Ovary (tissue), 3 donors: Measurements from ENCODE around the gene LBX2.

Experiments used
- CTCF ChIP-seq, 3 donors: fragments of 450-650 bp in 2 of 3; fragments of 200-600 bp in 1 of 3; IDR thresholded peaks; one replicate each; pipeline versions ENCODE4 v1.5.1 to v1.8.0; 2016 to 2022; ENCODE audit warnings: antibody characterized with exemption in 3 of 3, mild to moderate bottlenecking in 1 of 3
- EP300 ChIP-seq: sonication (generic); formaldehyde crosslinking; IDR thresholded peaks from one replicate; pipeline ENCODE4 v1.6.1; 2017; ENCODE audit warnings: antibody characterized with exemption
- donor health status: DM: no; HTN: no; CAD: no.

GRCh38 chr2:74533464-74533863, 34.1 kb upstream of the LBX2 start:
- TF ChIP-seq EP300, result no peak
- TF ChIP-seq CTCF (IDR thresholded peaks at IDR 0.05), result no peak
